Measurements from ENCODE around the gene KRT14.

Gene KRT14

DNA sequence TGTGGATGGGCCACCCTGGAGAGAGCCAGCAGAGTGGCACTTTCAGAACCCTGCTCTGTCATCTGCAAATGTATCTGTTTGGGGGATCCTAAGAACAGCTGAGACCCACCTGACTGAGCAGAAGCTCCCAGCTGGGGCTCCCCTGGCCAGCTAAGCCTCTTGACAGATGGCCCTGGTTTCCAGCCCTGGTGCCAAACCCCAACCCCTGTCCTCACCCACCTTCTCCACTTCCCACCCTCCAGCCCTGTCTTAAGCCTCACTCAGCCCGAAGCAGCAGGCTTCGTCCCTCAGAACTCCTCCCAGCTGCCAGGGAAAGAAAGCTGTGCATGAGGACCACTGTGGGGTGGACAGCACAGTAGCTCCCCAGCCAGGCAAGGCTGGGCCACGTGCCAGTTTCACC, 11.4 kb downstream of the KRT14 start:
- no peak for DNase-seq (ENCODE audit: extremely low read depth, low read depth)
- no peak overlapping the region for H3K4me3 ChIP-seq (replicated peaks; ENCODE audit: low read depth, low read length)
- TF ChIP-seq, protein P1, sequence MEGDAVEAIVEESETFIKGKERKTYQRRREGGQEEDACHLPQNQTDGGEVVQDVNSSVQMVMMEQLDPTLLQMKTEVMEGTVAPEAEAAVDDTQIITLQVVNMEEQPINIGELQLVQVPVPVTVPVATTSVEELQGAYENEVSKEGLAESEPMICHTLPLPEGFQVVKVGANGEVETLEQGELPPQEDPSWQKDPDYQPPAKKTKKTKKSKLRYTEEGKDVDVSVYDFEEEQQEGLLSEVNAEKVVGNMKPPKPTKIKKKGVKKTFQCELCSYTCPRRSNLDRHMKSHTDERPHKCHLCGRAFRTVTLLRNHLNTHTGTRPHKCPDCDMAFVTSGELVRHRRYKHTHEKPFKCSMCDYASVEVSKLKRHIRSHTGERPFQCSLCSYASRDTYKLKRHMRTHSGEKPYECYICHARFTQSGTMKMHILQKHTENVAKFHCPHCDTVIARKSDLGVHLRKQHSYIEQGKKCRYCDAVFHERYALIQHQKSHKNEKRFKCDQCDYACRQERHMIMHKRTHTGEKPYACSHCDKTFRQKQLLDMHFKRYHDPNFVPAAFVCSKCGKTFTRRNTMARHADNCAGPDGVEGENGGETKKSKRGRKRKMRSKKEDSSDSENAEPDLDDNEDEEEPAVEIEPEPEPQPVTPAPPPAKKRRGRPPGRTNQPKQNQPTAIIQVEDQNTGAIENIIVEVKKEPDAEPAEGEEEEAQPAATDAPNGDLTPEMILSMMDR (IDR thresholded peaks at IDR 0.05; ENCODE audit: low read depth, low read length, missing control alignments) = no peak

DNA sequence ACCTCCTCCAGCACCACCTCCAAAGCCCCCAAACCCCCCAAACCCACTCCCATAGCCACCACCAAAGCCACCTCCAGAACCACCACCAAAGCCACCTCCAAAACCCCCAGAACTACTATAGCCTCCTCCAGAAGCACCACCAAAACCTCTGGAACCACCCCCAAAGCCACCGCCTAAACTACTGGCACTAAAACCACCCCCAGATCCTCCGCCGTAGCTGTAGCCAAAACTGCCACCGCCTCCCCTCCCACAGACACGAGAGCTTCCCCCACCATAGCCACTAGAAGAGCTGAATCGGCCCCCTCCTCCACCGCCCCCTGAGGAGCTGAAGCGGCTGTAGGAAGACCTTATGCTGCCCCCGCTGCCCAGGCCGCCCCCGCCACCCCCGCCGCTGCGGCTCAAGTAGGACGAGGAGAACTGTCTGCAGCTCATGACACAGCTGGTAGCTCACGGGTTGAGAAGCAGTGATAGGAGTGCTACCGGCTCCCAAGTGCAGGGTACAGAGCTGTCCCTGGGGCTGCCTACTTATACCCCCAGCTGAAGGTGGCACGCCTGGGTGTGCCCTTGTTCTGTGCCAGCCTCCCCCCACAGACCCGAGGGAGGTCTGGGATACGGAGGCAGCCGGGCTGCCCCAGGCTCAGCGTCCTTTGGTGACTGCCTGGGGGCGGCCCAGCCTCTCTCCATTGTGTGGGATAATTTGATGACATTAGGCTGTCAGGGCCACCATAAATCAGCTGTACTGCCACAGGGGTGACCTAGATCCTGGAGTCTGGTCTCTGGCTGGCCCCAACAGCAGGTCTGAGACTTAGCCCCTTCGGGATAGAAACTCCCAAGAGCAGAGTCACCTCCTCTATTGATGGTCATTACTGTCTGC, 14.9 kb downstream of the KRT14 start, which contains the start of gene KRT9:
Gene KRT9, minus strand, starts transcription at position 499 of the 874 bp plus-strand sequence. Its CDS starts 67 bp downstream, at position 432.
- H3K4me3 ChIP-seq (replicated peaks; ENCODE audit: low read depth, low read length) = no peak within 1 kb of the TSS
- no peak for DNase-seq (ENCODE audit: extremely low read depth, low read depth)
- TF ChIP-seq, protein P1 (IDR thresholded peaks at IDR 0.05; ENCODE audit: low read depth, low read length, missing control alignments) = no peak

DNA sequence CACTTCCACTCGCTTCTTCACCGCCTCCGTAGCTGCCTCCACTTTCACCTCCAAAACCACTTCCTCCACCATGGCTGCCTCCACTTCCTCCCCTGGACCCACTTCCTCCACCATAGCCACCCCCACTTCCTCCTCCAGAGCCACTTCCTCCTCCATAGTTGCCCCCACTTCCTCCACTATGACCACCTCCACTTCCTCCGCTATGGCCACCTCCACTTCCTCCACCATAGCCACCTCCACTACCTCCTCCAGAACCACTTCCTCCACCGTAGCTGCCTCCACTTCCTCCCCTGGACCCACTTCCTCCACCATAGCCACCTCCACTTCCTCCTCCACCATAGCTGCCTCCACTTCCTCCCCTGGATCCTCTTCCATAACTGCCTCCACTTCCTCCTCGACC, 19.4 kb downstream of the KRT14 start:
- no peak overlapping the region for H3K4me3 ChIP-seq (replicated peaks; ENCODE audit: low read depth, low read length)
- DNase-seq (ENCODE audit: extremely low read depth, low read depth) = no peak
- TF ChIP-seq, protein P1 (IDR thresholded peaks at IDR 0.05; ENCODE audit: low read depth, low read length, missing control alignments) = no peak

DNA sequence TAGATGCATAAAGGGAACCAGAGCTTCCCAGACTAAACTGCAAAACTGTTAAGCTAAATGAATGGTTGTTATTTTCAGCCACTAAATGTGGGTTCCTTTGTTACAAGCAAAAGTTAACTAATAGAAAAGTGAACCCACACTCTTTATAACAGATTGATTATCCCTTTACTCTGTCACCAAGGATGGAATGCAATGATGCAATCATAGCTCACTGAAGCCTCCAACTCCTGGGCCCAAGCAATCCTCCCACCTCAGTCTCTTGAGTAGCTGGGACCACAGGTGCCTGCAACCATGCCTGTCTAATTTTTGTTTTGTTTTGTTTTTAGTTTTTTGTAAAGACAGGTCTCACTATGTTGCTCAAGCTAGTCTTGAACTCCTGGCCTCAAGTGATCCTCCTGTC, 21.4 kb downstream of the KRT14 start:
- no peak for DNase-seq (ENCODE audit: extremely low read depth, low read depth)
- TF ChIP-seq, protein P1 (IDR thresholded peaks at IDR 0.05; ENCODE audit: low read depth, low read length, missing control alignments) = no peak
- no peak overlapping the region for H3K4me3 ChIP-seq (replicated peaks; ENCODE audit: low read depth, low read length)

DNA sequence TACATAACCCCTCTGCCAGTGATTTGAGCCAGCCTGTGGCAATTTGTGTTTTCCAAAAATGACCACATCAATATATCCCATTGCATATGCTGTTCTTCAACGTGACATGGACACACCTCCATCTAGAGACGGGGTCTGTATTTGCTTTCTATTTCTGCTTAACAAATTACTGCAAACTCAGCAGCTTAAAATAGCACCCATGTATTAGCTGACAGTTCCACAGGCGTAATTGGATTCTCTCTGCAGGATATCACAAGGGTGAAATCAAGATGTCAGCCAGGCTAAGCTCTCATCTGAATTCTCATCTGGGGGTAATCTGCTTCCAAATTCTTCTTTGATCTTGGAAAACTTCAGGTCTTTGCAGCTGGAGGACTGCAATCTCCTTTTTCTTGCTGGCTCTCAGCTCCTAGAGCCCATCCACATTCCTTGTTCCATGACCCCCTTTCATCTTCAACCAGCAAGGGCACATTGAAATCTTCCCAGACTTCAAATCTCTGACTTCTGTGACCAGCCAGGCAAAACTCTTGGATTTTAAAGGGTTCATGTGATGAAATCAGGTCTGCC, 23.0 kb downstream of the KRT14 start:
- TF ChIP-seq, protein P1 (IDR thresholded peaks at IDR 0.05; ENCODE audit: low read depth, low read length, missing control alignments) = no peak
- DNase-seq (ENCODE audit: extremely low read depth, low read depth) = no peak
- no peak overlapping the region for H3K4me3 ChIP-seq (replicated peaks; ENCODE audit: low read depth, low read length)

DNA sequence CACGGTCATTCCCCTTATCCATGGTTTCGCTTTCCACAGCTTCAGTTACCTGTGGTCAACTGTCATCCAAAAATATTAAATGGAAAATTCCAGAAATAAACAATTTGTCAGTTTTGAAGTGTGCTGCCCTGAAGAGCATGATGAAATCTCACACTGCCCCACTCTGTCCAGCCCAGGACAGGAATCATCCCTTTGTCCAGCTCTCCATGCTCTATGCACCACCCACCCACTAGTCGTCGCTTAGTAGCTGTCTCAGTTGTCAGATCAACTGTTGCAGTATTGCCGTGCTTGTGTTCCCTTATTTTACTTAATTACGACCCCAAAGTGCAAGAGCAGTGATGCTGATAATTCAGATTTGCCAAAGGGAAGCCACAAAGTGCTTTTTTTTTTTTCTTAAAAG, 25.1 kb downstream of the KRT14 start:
- no peak overlapping the region for H3K4me3 ChIP-seq (replicated peaks; ENCODE audit: low read depth, low read length)
- TF ChIP-seq, protein P1 (IDR thresholded peaks at IDR 0.05; ENCODE audit: low read depth, low read length, missing control alignments) = no peak
- no peak for DNase-seq (ENCODE audit: extremely low read depth, low read depth)
